B cell (primary cell): Measurements from ENCODE around the gene ERBB2. TPM values are rescaled to one million over a fixed set of nuclear protein-coding genes. Genes with fewer than 3 reads are reported as not detected.

Source experiments
- ATAC-seq: fragments of 200-7000 bp; cut with Tn5 transposase; one replicate; pipeline ENCODE4 v1.10.0; 2021; ENCODE audit warnings: low read depth, mild to moderate bottlenecking, moderate number of reproducible peaks, moderate library complexity
- CTCF ChIA-PET: fragments of 350-600 bp; sonication (Branson Sonifier 250); formaldehyde crosslinking; loops from one replicate; lab custom pipeline; 2021; ENCODE audit warnings: antibody characterized with exemption, inconsistent platforms; lab: Charles Lee
- POLR2A ChIA-PET: fragments of 350-600 bp; sonication (Branson Sonifier 250); formaldehyde crosslinking; loops from one replicate; lab custom pipeline; 2021; ENCODE audit warnings: antibody characterized with exemption; lab: Charles Lee
- DNase-seq: peaks from one replicate; pipeline ENCODE4 v3.0.0; 2013
- H2AFZ ChIP-seq: 2 replicates; pipeline ENCODE4 v1.6.1; 2012; ENCODE audit warnings: mild to moderate bottlenecking, low read depth, low read length; ENCODE audit not compliant: insufficient read depth, poor library complexity, severe bottlenecking
- H3K27ac ChIP-seq, 2 donors: 1 replicate in 1 of 2; 2 replicates in 1 of 2; pipeline ENCODE4 v1.5.1; 2012 to 2013; ENCODE audit warnings: low read length in 2 of 2, mild to moderate bottlenecking in 2 of 2, moderate library complexity in 1 of 2
- H3K27me3 ChIP-seq, 4 experiments: fragments of 200-600 bp in 1 of 4; sonication (generic) in 1 of 4; replicated peaks in 1 of 4; 1 replicate in 2 of 4; 2 replicates in 2 of 4; pipeline versions ENCODE4 v1.6.1 to v1.7.0; 2013 to 2016; ENCODE audit warnings: low read length in 3 of 4, mild to moderate bottlenecking in 2 of 4, mixed read lengths in 1 of 4, moderate library complexity in 1 of 4; ENCODE audit not compliant: insufficient read depth in 4 of 4, control insufficient read depth in 3 of 4; ENCODE audit errors: control extremely low read depth in 1 of 4
- H3K36me3 ChIP-seq, 2 experiments: replicated peaks in 1 of 2; 1 replicate in 1 of 2; 2 replicates in 1 of 2; pipeline versions ENCODE4 v1.6.1 to v1.7.1; 2013; ENCODE audit warnings: low read length in 1 of 2; ENCODE audit not compliant: insufficient read depth in 2 of 2, control insufficient read depth in 1 of 2; ENCODE audit errors: control extremely low read depth in 1 of 2, extremely low read depth in 1 of 2
- H3K4me1 ChIP-seq, 2 donors: fragments of 200-600 bp in 1 of 2; sonication (generic) in 1 of 2; 1 replicate in 1 of 2; 2 replicates in 1 of 2; pipeline versions ENCODE4 v1.5.1 to v1.6.1; 2013 to 2017; ENCODE audit warnings: low read length in 2 of 2; ENCODE audit not compliant: control insufficient read depth in 2 of 2, insufficient read depth in 2 of 2
- H3K4me2 ChIP-seq: replicated peaks from 2 replicates; pipeline ENCODE3; 2012; ENCODE audit warnings: mild to moderate bottlenecking, low read depth, low read length; ENCODE audit not compliant: poor library complexity, severe bottlenecking
- H3K4me3 ChIP-seq, 5 experiments: fragments of 200-600 bp in 1 of 5; sonication (generic) in 1 of 5; 1 replicate in 3 of 5; 2 replicates in 2 of 5; pipeline versions ENCODE4 v1.5.1 to v1.7.0; 2011 to 2016; ENCODE audit warnings: low read length in 4 of 5, mild to moderate bottlenecking in 4 of 5, low read depth in 2 of 5, control low read depth in 1 of 5, moderate library complexity in 1 of 5; ENCODE audit not compliant: insufficient read depth in 1 of 5; ENCODE audit errors: control extremely low read depth in 1 of 5, extremely low read depth in 1 of 5
- H3K79me2 ChIP-seq: fragments of 200-600 bp; sonication (generic); one replicate; pipeline ENCODE4 v1.6.0; 2016; ENCODE audit warnings: low read length; ENCODE audit not compliant: control insufficient read depth, insufficient read depth
- H3K9ac ChIP-seq: fragments of 200-600 bp; sonication (generic); 2 replicates; pipeline ENCODE4 v1.6.1; 2017; ENCODE audit warnings: mild to moderate bottlenecking, low read length, moderate library complexity
- H3K9me3 ChIP-seq, 3 donors: one replicate each; pipeline versions ENCODE4 v1.6.1 to v1.7.1; 2013; ENCODE audit warnings: low read length in 2 of 3; ENCODE audit not compliant: control insufficient read depth in 2 of 3, insufficient read depth in 1 of 3; ENCODE audit errors: control extremely low read depth in 1 of 3
- H4K20me1 ChIP-seq: 2 replicates; pipeline ENCODE4 v1.6.0; 2012; ENCODE audit warnings: mild to moderate bottlenecking, low read length; ENCODE audit not compliant: insufficient read depth, control insufficient read depth, poor library complexity, severe bottlenecking
- H3K27ac Mint-ChIP-seq: one replicate; pipeline ENCODE4 v1.8.0; 2021; ENCODE audit warnings: mixed read lengths
- H3K27me3 Mint-ChIP-seq: one replicate; pipeline ENCODE4 v1.8.0; 2021; ENCODE audit warnings: mixed read lengths
- H3K4me1 Mint-ChIP-seq: one replicate; pipeline ENCODE4 v1.8.0; 2021; ENCODE audit warnings: mixed read lengths
- H3K4me3 Mint-ChIP-seq: one replicate; pipeline ENCODE4 v1.8.0; 2021; ENCODE audit warnings: mixed read lengths
- H3K9me3 Mint-ChIP-seq: one replicate; pipeline ENCODE4 v1.8.0; 2022; ENCODE audit warnings: mixed read lengths; ENCODE audit not compliant: insufficient read depth
- CTCF ChIP-seq: fragments of 200-600 bp; IDR thresholded peaks from one replicate; pipeline ENCODE4 v1.8.0; 2022; ENCODE audit warnings: antibody characterized with exemption, mild to moderate bottlenecking
- EZH2 ChIP-seq: IDR thresholded peaks from 2 replicates; pipeline ENCODE4 v1.6.1; 2012; ENCODE audit warnings: borderline replicate concordance, low read depth, mild to moderate bottlenecking, moderate library complexity, low read length; ENCODE audit not compliant: insufficient read depth, poor library complexity, severe bottlenecking
- WGBS: methylation state at CpG from one replicate; pipeline ENCODE4 v1.1.5; 2013; ENCODE audit warnings: missing lambda C conversion rate; ENCODE audit not compliant: insufficient coverage; 5-methylcytosine and 5-hydroxymethylcytosine counted together
- intact Hi-C: fragments of 100-400 bp; cut with micrococcal nuclease; formaldehyde crosslinking; loops from one replicate; pipeline ENCODE4 v1.10.0; 2022
- polyA plus RNA-seq: library from polyadenylated mRNA; depleted of rRNA; stranded (reverse); fragments of >200 nt; gene quantifications from 2 replicates; pipeline ENCODE4 v1.2.3, GENCODE V29; 2012
- total RNA-seq, 2 donors: library from RNA; stranded (reverse); fragments of 120-200 nt in 1 of 2; gene quantifications; 1 replicate in 1 of 2; 2 replicates in 1 of 2; pipeline versions ENCODE4 v1.2.3 to v1.2.4, GENCODE V29; 2013 to 2022

Gene ERBB2
- total and polyA plus RNA-seq, 2 donors (not counting 1 experiment from before 2014, with no cell fraction given), result 3.2 to 8.4 TPM

GRCh38 chr17:39751016-39751543 is 51.2 kb downstream of the ERBB2 start:
- Histone ChIP-seq H3K27ac (no peak overlapping the region), H3K79me2 (no peaks in the 10 kb centered on the region), H3K4me2 (no peak overlapping the region), H3K9me3 (peaks cover 0 to 6% (median 0%) of the 10 kb centered on the region in 3 donors), H2AFZ (no peak overlapping the region), H3K9ac (no peak overlapping the region), H3K27me3 (no peaks in the 10 kb centered on the region), H3K4me3 (no peak overlapping the region), H3K36me3 (no peaks in the 10 kb centered on the region), H4K20me1 (no peaks in the 10 kb centered on the region), H3K4me1 (peaks cover 24 to 27% of the 10 kb centered on the region in 2 donors)
- ATAC-seq (no peak), DNase-seq (no peak)
- Mint-ChIP-seq H3K4me1 (peaks cover 30% of the 10 kb centered on the region), H3K9me3 (no peaks in the 10 kb centered on the region), H3K27me3 (no peaks in the 10 kb centered on the region), H3K27ac (no peak overlapping the region), H3K4me3 (no peak overlapping the region)
- ChIA-PET CTCF (interaction anchor here (1.6 to 3.7 kb wide), 2 partner anchors 22 to 129 kb away, joined by 3 to 18 read pairs; no protein-coding TSS in a partner anchor), POLR2A (interaction anchor here (0.6 kb wide), 1 partner anchor 69 kb away, joined by 5 read pairs; no protein-coding TSS in a partner anchor)
- WGBS, result 61% methylated on average over 3 of the region's 5 CpGs
- TF ChIP-seq CTCF (no peak), EZH2 (no peak)
- intact Hi-C loops, result loop anchor here (5.0 to 10.0 kb wide), 3 partner anchors 74 to 174 kb away; partner anchors contain the start of genes LRRC3C, ORMDL3 and STARD3

GRCh38 chr17:39751637-39752036 is 51.8 kb downstream of the ERBB2 start:
- DNase-seq, result no peak
- Mint-ChIP-seq H3K27me3 (no peaks in the 10 kb centered on the region), H3K9me3 (no peaks in the 10 kb centered on the region), H3K27ac (peak overlapping the region; percentile 53), H3K4me1 (peaks cover 36% of the 10 kb centered on the region), H3K4me3 (no peak overlapping the region)
- Histone ChIP-seq H3K4me3 (no peak overlapping the region), H3K27ac (no peak overlapping the region), H4K20me1 (no peaks in the 10 kb centered on the region), H3K4me1 (peaks cover 30 to 33% of the 10 kb centered on the region in 2 donors), H3K9ac (no peak overlapping the region), H2AFZ (no peak overlapping the region), H3K36me3 (no peaks in the 10 kb centered on the region), H3K79me2 (peaks cover 5% of the 10 kb centered on the region), H3K9me3 (peaks cover 0 to 6% (median 0%) of the 10 kb centered on the region in 3 donors), H3K27me3 (no peaks in the 10 kb centered on the region), H3K4me2 (no peak overlapping the region)
- POLR2A ChIA-PET, result interaction anchor here (1.0 kb wide), 1 partner anchor 110 kb away, joined by 3 read pairs; no protein-coding TSS in a partner anchor
- intact Hi-C loops, result loop anchor here (5.0 to 10.0 kb wide), 3 partner anchors 74 to 173 kb away; partner anchors contain the start of genes LRRC3C, ORMDL3 and STARD3
- WGBS, result 94% methylated on average over 10 of the region's 10 CpGs
- no peak for ATAC-seq
- CTCF ChIA-PET, result interaction anchor here (0.6 to 2.2 kb wide), 3 partner anchors 86 to 130 kb away, joined by 3 to 19 read pairs (median 17); no protein-coding TSS in a partner anchor
- TF ChIP-seq EZH2 (no peak), CTCF (no peak)
